CD4-positive, alpha-beta T cell (primary cell): ENCODE measurements around the gene ULK4. TPM values are rescaled to one million over a fixed set of nuclear protein-coding genes. Genes with fewer than 3 reads are reported as not detected.
"Not testable (repeated sequence)": the region's sequence is repeated elsewhere in the genome, so short reads cannot be mapped to it uniquely, and the experiment has no call there.

Experiments used
- ATAC-seq: fragments of 200-7000 bp; cut with Tn5 transposase; one replicate; pipeline ENCODE4 v1.10.0; 2022; ENCODE audit warnings: mild to moderate bottlenecking; ENCODE audit not compliant: poor library complexity
- CTCF ChIA-PET: fragments of 350-600 bp; sonication (Branson Sonifier 250); formaldehyde crosslinking; loops from one replicate; lab custom pipeline; 2021; ENCODE audit warnings: antibody characterized with exemption, inconsistent platforms; lab: Charles Lee
- POLR2A ChIA-PET: fragments of 350-600 bp; sonication (Branson Sonifier 250); formaldehyde crosslinking; loops from one replicate; lab custom pipeline; 2021; ENCODE audit warnings: antibody characterized with exemption, inconsistent platforms; lab: Charles Lee
- DNase-seq, 14 experiments: peaks; one replicate each; pipeline ENCODE4 v3.0.0-alpha.2; 2013 to 2020; ENCODE audit warnings: mixed read lengths in 2 of 14
- H3K27ac ChIP-seq, 2 donors: one replicate each; pipeline versions ENCODE4 v1.5.1 to v1.7.0; 2013; ENCODE audit warnings: low read length in 2 of 2, low read depth in 1 of 2, mild to moderate bottlenecking in 1 of 2
- H3K27me3 ChIP-seq, 2 experiments: 1 replicate in 1 of 2; 2 replicates in 1 of 2; pipeline versions ENCODE4 v1.6.1 to v1.7.0; 2013; ENCODE audit warnings: low read length in 2 of 2, control low read depth in 1 of 2, mild to moderate bottlenecking in 1 of 2, moderate library complexity in 1 of 2; ENCODE audit not compliant: insufficient read depth in 2 of 2, control insufficient read depth in 1 of 2
- H3K36me3 ChIP-seq: one replicate; pipeline ENCODE4 v1.6.1; 2013; ENCODE audit warnings: low read length, control low read depth; ENCODE audit not compliant: insufficient read depth
- H3K4me1 ChIP-seq: one replicate; pipeline ENCODE4 v1.6.1; 2013; ENCODE audit warnings: low read length, control low read depth; ENCODE audit not compliant: insufficient read depth
- H3K4me3 ChIP-seq: one replicate; pipeline ENCODE4 v1.5.1; 2013; ENCODE audit warnings: mild to moderate bottlenecking, low read length, moderate library complexity
- H3K9me3 ChIP-seq, 2 experiments: 1 replicate in 1 of 2; 2 replicates in 1 of 2; pipeline versions ENCODE4 v1.6.1 to v1.7.0; 2013; ENCODE audit warnings: low read length in 2 of 2, mild to moderate bottlenecking in 2 of 2, control low read depth in 1 of 2, moderate library complexity in 1 of 2; ENCODE audit not compliant: control insufficient read depth in 1 of 2, insufficient read depth in 1 of 2
- H3K27ac Mint-ChIP-seq: one replicate; pipeline ENCODE4 v1.8.0; 2020; ENCODE audit warnings: mixed read lengths
- H3K27me3 Mint-ChIP-seq: one replicate; pipeline ENCODE4 v1.8.0; 2021; ENCODE audit warnings: mixed read lengths
- H3K36me3 Mint-ChIP-seq: one replicate; pipeline ENCODE4 v1.8.0; 2021; ENCODE audit warnings: low read depth, mixed read lengths
- H3K4me1 Mint-ChIP-seq: one replicate; pipeline ENCODE4 v1.8.0; 2021; ENCODE audit warnings: low read depth, mixed read lengths
- H3K4me3 Mint-ChIP-seq: one replicate; pipeline ENCODE4 v1.8.0; 2020; ENCODE audit warnings: mild to moderate bottlenecking, mixed read lengths
- H3K9me3 Mint-ChIP-seq: one replicate; pipeline ENCODE4 v1.8.0; 2020; ENCODE audit warnings: mixed read lengths
- CTCF ChIP-seq: fragments of 200-600 bp; IDR thresholded peaks from one replicate; pipeline ENCODE4 v1.8.0; 2022; ENCODE audit warnings: antibody characterized with exemption, mild to moderate bottlenecking
- intact Hi-C, 2 experiments: fragments of 100-400 bp; cut with DNase I in 1 of 2; cut with micrococcal nuclease in 1 of 2; formaldehyde crosslinking; loops; one replicate each; pipeline versions ENCODE4 v1.15.1 to v1.9.0; 2023 to 2025; cut with DNase I, micrococcal nuclease
- total RNA-seq, 174 experiments: library from RNA in 2 of 174; stranded (reverse) in 2 of 174; gene quantifications; one replicate each; pipeline ENCODE4 v1.2.3 and lab custom pipeline; 2021 to 2026

ULK4 gene
- total RNA-seq, 2 experiments from 2014 or later: 23.8 to 28.6 TPM

GRCh38 chr3:41394896-41395295 lies 567.0 kb downstream of the ULK4 start:
- H3K9me3 ChIP-seq: no peaks in the 10 kb centered on the region
- Mint-ChIP-seq H3K9me3 (peaks cover 3% of the 10 kb centered on the region), H3K36me3 (peaks cover 34% of the 10 kb centered on the region), H3K4me3 (no peak overlapping the region), H3K27me3 (no peaks in the 10 kb centered on the region), H3K4me1 (no peaks in the 10 kb centered on the region), H3K27ac (no peak overlapping the region)
- ChIA-PET CTCF (no interaction called here), POLR2A (no interaction called here)
- DNase-seq (no peak), ATAC-seq (no peak)
- no peaks in the 10 kb centered on the region for H3K36me3 ChIP-seq
- TF ChIP-seq CTCF: no peak
- H3K27me3 ChIP-seq: no peaks in the 10 kb centered on the region
- no peaks in the 10 kb centered on the region for H3K4me1 ChIP-seq
- no peak overlapping the region for H3K4me3 ChIP-seq
- no peak overlapping the region for H3K27ac ChIP-seq
- intact Hi-C loops: no loop called here

DNA sequence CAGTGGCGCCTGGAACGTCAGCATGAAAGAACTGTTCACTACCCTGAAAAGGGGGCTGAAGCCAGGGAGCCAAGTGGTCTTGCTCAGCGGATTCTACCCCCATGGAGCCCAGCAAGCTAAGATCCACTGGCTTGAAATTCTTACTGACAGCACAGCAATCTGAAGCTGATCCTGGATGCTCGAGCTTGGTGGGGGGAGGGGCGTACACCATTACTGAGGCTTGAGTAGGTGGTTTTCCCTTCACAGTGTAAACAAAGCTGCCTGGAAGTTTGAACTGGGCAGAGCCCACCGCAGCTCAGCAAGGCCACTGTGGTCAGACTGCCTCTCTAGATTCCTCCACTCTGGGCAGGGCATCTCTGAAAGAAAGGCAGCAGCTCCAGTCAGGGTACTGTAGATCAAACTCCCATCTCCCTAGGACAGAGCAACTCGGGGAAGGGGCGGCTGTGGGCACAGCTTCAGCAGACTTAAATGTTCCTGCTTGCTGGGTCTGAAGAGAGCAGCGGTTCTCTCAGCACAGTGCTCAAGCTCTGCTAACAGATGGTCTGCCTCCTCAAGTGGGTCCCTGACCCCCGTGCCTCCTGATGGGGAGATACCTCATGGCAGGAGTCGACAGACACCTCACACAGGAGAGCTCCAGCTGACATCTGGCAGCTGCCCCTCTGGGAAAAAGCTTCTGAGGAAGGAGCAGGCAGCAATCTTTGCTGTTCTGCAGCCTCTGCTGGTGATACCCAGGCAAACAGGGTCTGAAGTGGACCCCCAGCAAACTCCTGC lies 591.0 kb downstream of the ULK4 start:
- ATAC-seq, H3K36me3 ChIP-seq, DNase-seq, H3K27me3 ChIP-seq, H3K4me3 Mint-ChIP-seq, H3K4me3 ChIP-seq, H3K27ac Mint-ChIP-seq, H3K4me1 Mint-ChIP-seq, H3K27me3 Mint-ChIP-seq, POLR2A ChIA-PET, H3K9me3 ChIP-seq, H3K27ac ChIP-seq, CTCF ChIA-PET, H3K4me1 ChIP-seq, intact Hi-C loops: not testable (repeated sequence)
- peaks cover 37% of the 10 kb centered on the region for H3K36me3 Mint-ChIP-seq
- H3K9me3 Mint-ChIP-seq: peaks cover 12% of the 10 kb centered on the region

DNA sequence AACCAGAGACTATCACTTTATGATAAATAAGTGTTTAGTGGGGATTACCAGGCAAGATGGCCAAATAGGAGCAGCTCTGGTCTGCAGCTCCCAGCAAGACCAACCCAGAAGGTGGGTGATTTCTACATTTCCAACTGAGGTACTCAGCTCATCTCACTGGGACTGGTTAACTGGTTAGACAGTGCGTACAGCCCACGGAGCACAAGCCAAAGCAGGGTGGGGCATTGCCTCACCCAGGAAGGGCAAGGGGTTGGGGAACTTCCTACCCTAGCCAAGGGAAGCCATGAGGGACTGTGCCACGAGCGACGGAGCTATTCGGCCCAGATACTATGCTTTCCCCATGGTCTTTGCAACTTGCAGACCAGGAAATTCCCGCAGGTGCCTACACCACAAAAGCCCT lies 591.6 kb downstream of the ULK4 start:
- ChIA-PET CTCF (no interaction called here), POLR2A (no interaction called here)
- no peak overlapping the region for H3K27ac Mint-ChIP-seq
- DNase-seq: no peak
- H3K36me3 ChIP-seq: no peaks in the 10 kb centered on the region
- H3K27me3 Mint-ChIP-seq: no peaks in the 10 kb centered on the region
- peaks cover 0 to 5% of the 10 kb centered on the region in 2 experiments for H3K9me3 ChIP-seq
- no peak for TF ChIP-seq CTCF
- H3K4me1 ChIP-seq: no peaks in the 10 kb centered on the region
- H3K9me3 Mint-ChIP-seq: peaks cover 12% of the 10 kb centered on the region
- H3K4me1 Mint-ChIP-seq: no peaks in the 10 kb centered on the region
- no peak overlapping the region for H3K4me3 ChIP-seq
- intact Hi-C loops: no loop called here
- H3K27ac ChIP-seq: no peak overlapping the region
- H3K4me3 Mint-ChIP-seq: no peak overlapping the region
- peaks cover 30% of the 10 kb centered on the region for H3K36me3 Mint-ChIP-seq
- ATAC-seq: no peak
- H3K27me3 ChIP-seq: no peaks in the 10 kb centered on the region

- H3K9me3 Mint-ChIP-seq: peaks cover 8% of the 10 kb centered on the region
- H3K4me1 Mint-ChIP-seq: no peaks in the 10 kb centered on the region
- no peak overlapping the region for H3K27ac Mint-ChIP-seq
Observed at GRCh38 chr3:41369838-41370237, 592.1 kb downstream of the ULK4 start.

More at GRCh38 chr3:41369838-41370237, 592.1 kb downstream of the ULK4 start:
- Mint-ChIP-seq H3K4me3 (no peak overlapping the region), H3K27me3 (no peaks in the 10 kb centered on the region), H3K36me3 (peaks cover 26% of the 10 kb centered on the region)
- CTCF ChIA-PET: no interaction called here
- POLR2A ChIA-PET: no interaction called here
- H3K27ac ChIP-seq: no peak overlapping the region
- DNase-seq (no peak), ATAC-seq (no peak)
- no peaks in the 10 kb centered on the region for H3K27me3 ChIP-seq
- H3K36me3 ChIP-seq: no peaks in the 10 kb centered on the region
- no peaks in the 10 kb centered on the region for H3K4me1 ChIP-seq
- peaks cover 0 to 5% of the 10 kb centered on the region in 2 experiments for H3K9me3 ChIP-seq
- intact Hi-C loops: no loop called here
- no peak overlapping the region for H3K4me3 ChIP-seq
- no peak for TF ChIP-seq CTCF
